ENCODE data around the gene UBB.
A peak's percentile ranks its signal among the peaks of the same experiment; 100 is the strongest.

The UBB gene

DNA sequence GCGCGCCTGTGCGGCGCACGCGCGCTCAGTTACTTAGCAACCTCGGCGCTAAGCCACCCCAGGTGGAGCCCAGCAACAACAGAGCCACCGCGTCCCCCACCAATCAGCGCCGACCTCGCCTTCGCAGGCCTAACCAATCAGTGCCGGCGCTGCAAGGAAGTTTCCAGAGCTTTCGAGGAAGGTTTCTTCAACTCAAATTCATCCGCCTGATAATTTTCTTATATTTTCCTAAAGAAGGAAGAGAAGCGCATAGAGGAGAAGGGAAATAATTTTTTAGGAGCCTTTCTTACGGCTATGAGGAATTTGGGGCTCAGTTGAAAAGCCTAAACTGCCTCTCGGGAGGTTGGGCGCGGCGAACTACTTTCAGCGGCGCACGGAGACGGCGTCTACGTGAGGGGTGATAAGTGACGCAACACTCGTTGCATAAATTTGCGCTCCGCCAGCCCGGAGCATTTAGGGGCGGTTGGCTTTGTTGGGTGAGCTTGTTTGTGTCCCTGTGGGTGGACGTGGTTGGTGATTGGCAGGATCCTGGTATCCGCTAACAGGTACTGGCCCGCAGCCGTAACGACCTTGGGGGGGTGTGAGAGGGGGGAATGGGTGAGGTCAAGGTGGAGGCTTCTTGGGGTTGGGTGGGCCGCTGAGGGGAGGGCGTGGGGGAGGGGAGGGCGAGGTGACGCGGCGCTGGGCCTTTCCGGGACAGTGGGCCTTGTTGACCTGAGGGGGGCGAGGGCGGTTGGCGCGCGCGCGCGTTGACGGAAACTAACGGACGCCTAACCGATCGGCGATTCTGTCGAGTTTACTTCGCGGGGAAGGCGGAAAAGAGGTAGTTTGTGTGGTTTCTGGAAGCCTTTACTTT, at the start of gene UBB:
Gene UBB, plus strand, starts transcription at position 452 of the 856 bp plus-strand sequence. CDS start 817 bp downstream, outside the sequence.
- TF ChIP-seq, protein P1, sequence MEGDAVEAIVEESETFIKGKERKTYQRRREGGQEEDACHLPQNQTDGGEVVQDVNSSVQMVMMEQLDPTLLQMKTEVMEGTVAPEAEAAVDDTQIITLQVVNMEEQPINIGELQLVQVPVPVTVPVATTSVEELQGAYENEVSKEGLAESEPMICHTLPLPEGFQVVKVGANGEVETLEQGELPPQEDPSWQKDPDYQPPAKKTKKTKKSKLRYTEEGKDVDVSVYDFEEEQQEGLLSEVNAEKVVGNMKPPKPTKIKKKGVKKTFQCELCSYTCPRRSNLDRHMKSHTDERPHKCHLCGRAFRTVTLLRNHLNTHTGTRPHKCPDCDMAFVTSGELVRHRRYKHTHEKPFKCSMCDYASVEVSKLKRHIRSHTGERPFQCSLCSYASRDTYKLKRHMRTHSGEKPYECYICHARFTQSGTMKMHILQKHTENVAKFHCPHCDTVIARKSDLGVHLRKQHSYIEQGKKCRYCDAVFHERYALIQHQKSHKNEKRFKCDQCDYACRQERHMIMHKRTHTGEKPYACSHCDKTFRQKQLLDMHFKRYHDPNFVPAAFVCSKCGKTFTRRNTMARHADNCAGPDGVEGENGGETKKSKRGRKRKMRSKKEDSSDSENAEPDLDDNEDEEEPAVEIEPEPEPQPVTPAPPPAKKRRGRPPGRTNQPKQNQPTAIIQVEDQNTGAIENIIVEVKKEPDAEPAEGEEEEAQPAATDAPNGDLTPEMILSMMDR (IDR thresholded peaks at IDR 0.05; ENCODE audit: low read depth, low read length), result peak; percentile 4
- DNase-seq (ENCODE audit: extremely low read depth, low read depth), result peak; percentile 98

DNA sequence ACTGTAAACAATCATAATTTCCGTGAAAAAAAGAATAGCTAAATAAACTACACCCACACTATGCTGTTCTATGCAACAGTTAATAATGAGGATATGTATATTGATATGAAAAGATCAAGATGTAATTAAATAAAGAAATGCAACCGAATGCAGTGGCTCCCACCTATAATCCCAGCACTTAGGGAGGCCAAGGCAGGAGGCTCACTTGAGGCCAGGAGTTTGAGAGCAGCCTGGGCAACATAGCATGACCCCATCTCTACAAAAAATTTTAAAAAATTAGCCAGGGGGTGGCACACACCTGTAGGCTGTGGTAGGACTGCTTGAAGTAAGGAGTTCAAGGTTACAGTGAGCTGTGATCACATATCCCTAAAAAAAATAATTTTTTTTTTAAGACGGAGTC, 42.5 kb upstream of the UBB start:
- DNase-seq (ENCODE audit: extremely low read depth, low read depth), result no peak
- TF ChIP-seq, protein P1 (IDR thresholded peaks at IDR 0.05; ENCODE audit: low read depth, low read length), result no peak

DNA sequence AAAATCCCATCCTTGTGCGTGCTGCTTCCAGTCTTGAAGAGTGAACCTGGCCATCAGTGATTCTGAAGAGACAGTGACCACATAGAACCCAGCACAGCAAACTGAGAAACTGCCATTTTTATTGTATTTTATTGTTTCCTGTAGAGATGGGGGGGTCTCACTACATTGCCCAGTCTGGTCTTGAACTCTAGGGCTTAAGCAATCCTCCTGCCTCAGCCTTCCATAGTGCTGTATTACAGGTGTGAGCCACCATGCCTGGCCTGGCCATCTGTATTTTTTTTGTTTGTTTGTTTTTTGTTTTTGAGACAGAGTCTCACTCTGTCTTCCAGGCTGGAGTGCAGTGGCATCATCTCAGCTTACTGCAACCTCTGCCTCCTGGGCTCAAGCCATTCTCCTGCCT, 41.5 kb upstream of the UBB start:
- DNase-seq (ENCODE audit: extremely low read depth, low read depth), result no peak
- TF ChIP-seq, protein P1 (IDR thresholded peaks at IDR 0.05; ENCODE audit: low read depth, low read length), result no peak

DNA sequence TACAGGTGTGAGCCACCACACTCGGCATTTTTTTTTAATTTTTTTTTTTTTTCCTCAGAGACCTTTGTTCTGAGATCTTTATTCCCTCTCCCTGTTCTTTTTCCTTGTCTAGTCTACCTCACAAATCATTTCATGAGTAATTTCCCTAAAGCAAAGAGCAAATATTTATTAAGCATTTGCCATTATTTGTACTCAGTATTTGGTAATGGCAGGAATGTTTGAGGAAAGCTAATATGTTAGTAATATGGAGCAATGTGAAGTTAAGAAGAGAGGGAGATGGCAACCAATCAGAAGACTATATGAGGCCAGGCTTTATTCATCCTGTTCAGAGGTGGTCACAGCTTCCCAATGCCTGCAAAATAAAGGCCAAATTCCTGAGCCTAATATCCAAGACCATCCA, 40.9 kb upstream of the UBB start:
- TF ChIP-seq, protein P1 (IDR thresholded peaks at IDR 0.05; ENCODE audit: low read depth, low read length), result no peak
- no peak for DNase-seq (ENCODE audit: extremely low read depth, low read depth)

DNA sequence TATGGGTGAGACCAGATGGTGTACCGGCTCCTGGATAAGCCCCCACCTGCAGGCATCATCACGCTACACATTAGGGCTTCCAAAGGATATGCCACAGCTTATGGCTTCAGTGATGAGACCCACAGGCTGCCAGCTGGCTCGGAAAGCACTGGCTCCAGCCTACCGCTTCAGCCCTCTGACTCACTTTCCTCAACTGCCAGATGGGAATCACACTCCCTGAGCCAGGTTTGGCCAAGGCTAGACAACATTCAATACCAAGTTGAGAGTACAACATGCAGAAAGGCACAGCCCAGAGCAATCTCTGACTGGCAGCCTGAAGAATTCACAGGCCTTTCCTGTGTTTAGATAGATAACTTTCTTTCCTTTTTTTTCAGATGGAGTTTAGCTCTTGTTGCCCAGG, 37.9 kb upstream of the UBB start:
- DNase-seq (ENCODE audit: extremely low read depth, low read depth), result no peak
- TF ChIP-seq, protein P1 (IDR thresholded peaks at IDR 0.05; ENCODE audit: low read depth, low read length), result no peak

DNA sequence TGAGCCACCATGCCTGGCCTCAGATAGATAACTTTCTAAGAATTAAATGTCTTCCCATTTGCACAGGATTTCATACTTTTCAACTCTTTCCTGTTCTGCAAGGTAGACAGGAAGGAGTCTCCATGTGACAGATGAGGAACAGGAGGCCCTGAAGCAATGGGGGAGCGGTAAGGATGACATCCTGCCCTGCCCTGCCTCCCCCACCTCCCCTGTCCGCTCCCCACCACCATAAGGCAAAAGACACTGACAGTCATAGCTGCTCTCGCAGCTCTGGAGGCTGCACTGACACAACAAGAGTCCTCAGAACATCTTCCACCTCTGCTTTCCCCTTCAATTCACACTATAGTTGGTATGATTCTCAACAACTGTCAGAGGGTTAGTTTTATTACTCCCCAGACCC, 37.3 kb upstream of the UBB start:
- DNase-seq (ENCODE audit: extremely low read depth, low read depth), result no peak
- TF ChIP-seq, protein P1 (IDR thresholded peaks at IDR 0.05; ENCODE audit: low read depth, low read length), result no peak

DNA sequence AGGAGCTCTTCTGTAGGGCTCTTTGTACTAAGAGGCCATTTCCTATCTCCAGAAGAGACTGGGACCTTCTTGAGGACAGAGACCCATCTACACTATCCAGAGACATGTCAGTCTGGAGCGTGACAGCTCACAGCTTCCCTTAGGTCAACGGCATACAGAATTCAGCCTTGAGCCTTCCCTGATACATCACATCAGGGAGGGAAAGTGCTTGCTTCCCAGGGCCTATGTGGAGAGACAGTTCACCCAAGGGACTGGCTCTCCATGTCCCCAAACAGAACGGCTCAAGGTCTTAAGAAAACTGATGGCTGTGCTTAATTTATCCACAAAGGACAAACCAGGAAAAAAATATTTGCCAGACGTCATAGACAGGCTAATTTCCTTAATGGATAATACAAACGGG, 35.3 kb upstream of the UBB start:
- TF ChIP-seq, protein P1 (IDR thresholded peaks at IDR 0.05; ENCODE audit: low read depth, low read length), result no peak
- DNase-seq (ENCODE audit: extremely low read depth, low read depth), result no peak
